Activated B cell treated with CpG ODN at 0.5 μM for 24 hours (primary cell): ENCODE measurements around the gene GH1. TPM values are rescaled to one million over a fixed set of nuclear protein-coding genes. Genes with fewer than 3 reads are reported as not detected.

Experiments used
- ATAC-seq: fragments of 200-7000 bp; cut with Tn5 transposase; one replicate; pipeline ENCODE4 v1.10.0; 2021; ENCODE audit warnings: low read depth, mild to moderate bottlenecking, moderate library complexity
- CTCF ChIA-PET: fragments of 350-600 bp; sonication (Branson Sonifier 250); formaldehyde crosslinking; loops from one replicate; lab custom pipeline; 2021; ENCODE audit warnings: antibody characterized with exemption; lab: Charles Lee
- POLR2A ChIA-PET: fragments of 350-600 bp; sonication (Branson Sonifier 250); formaldehyde crosslinking; loops from one replicate; lab custom pipeline; 2021; ENCODE audit warnings: antibody characterized with exemption; lab: Charles Lee
- DNase-seq: peaks from one replicate; pipeline ENCODE4 v3.0.0; 2022
- H3K27ac Mint-ChIP-seq: one replicate; pipeline ENCODE4 v1.8.0; 2020; ENCODE audit warnings: mixed read lengths
- H3K27me3 Mint-ChIP-seq: one replicate; pipeline ENCODE4 v1.8.0; 2021; ENCODE audit warnings: mixed read lengths
- H3K36me3 Mint-ChIP-seq: one replicate; pipeline ENCODE4 v1.8.0; 2021; ENCODE audit warnings: low read depth, mixed read lengths
- H3K4me1 Mint-ChIP-seq: one replicate; pipeline ENCODE4 v1.8.0; 2021; ENCODE audit warnings: mixed read lengths
- H3K4me3 Mint-ChIP-seq: one replicate; pipeline ENCODE4 v1.8.0; 2020; ENCODE audit warnings: mild to moderate bottlenecking, mixed read lengths
- H3K9me3 Mint-ChIP-seq: one replicate; pipeline ENCODE4 v1.8.0; 2020; ENCODE audit warnings: mixed read lengths
- CTCF ChIP-seq: fragments of 200-600 bp; IDR thresholded peaks from one replicate; pipeline ENCODE4 v1.8.0; 2022; ENCODE audit warnings: antibody characterized with exemption, mild to moderate bottlenecking
- intact Hi-C: fragments of 100-400 bp; cut with micrococcal nuclease; formaldehyde crosslinking; loops from one replicate; pipeline ENCODE4 v1.15.1; 2024
- total RNA-seq: library from RNA; stranded (reverse); gene quantifications from 2 replicates; pipeline ENCODE4 v1.2.3, GENCODE V29; 2022

Gene GH1
- total RNA-seq, 1 donor from 2014 or later: not detected

GRCh38 chr17:63955232-63955631 lies 36.6 kb upstream of the GH1 start:
- ChIA-PET CTCF (interaction anchor here (1.7 to 9.4 kb wide), 5 partner anchors 35 to 178 kb away, joined by 4 to 162 read pairs (median 70); partner anchors contain the start of genes CSHL1 and GH1), POLR2A (interaction anchor here (1.0 to 5.1 kb wide), 9 partner anchors 9 to 191 kb away, joined by 3 to 27 read pairs (median 7); partner anchors contain the start of genes ERN1, GH1, ICAM2 and SCN4A)
- H3K27me3 Mint-ChIP-seq: no peaks in the 10 kb centered on the region
- no peak for TF ChIP-seq CTCF
- no peaks in the 10 kb centered on the region for H3K36me3 Mint-ChIP-seq
- no peaks in the 10 kb centered on the region for H3K9me3 Mint-ChIP-seq
- H3K27ac Mint-ChIP-seq: peak overlapping the region; percentile 94
- peaks cover 37% of the 10 kb centered on the region for H3K4me1 Mint-ChIP-seq
- no peak overlapping the region for H3K4me3 Mint-ChIP-seq
- intact Hi-C loops: loop anchor here (2.0 kb wide), 1 partner anchor 18 kb away; the partner anchor contains the start of gene SCN4A
- no peak for ATAC-seq
- DNase-seq: no peak

- Mint-ChIP-seq H3K36me3 (no peaks in the 10 kb centered on the region), H3K4me1 (peaks cover 37% of the 10 kb centered on the region), H3K4me3 (peak overlapping the region; percentile 77), H3K27me3 (no peaks in the 10 kb centered on the region), H3K27ac (peak overlapping the region; percentile 94), H3K9me3 (no peaks in the 10 kb centered on the region)
- TF ChIP-seq CTCF: no peak
- ATAC-seq (peak; percentile 86), DNase-seq (peak; percentile 50)
- intact Hi-C loops: loop anchor here (1.0 to 2.0 kb wide), 2 partner anchors 18 to 36 kb away; partner anchors contain the start of gene SCN4A
- CTCF ChIA-PET: interaction anchor here (1.7 to 9.4 kb wide), 7 partner anchors 9 to 179 kb away, joined by 4 to 162 read pairs (median 9); partner anchors contain the start of genes CSHL1 and GH1
- POLR2A ChIA-PET: interaction anchor here (0.9 to 5.1 kb wide), 13 partner anchors 9 to 191 kb away, joined by 3 to 27 read pairs (median 7); partner anchors contain the start of genes CD79B, ERN1, GH1 and ICAM2
These were observed 35.9 kb upstream of the GH1 start for GRCh38 chr17:63954402-63955063.

GRCh38 chr17:63950940-63951907 lies 32.6 kb upstream of the GH1 start:
- H3K9me3 Mint-ChIP-seq: no peaks in the 10 kb centered on the region
- H3K4me3 Mint-ChIP-seq: no peak overlapping the region
- DNase-seq: peak; percentile 59
- no peaks in the 10 kb centered on the region for H3K27me3 Mint-ChIP-seq
- no peaks in the 10 kb centered on the region for H3K36me3 Mint-ChIP-seq
- ATAC-seq: no peak
- H3K4me1 Mint-ChIP-seq: peaks cover 51% of the 10 kb centered on the region
- ChIA-PET POLR2A (interaction anchor here (0.6 to 5.1 kb wide), 10 partner anchors 20 to 69 kb away, joined by 3 to 33 read pairs (median 8); partner anchors contain the start of genes CD79B, CSHL1, GH1 and ICAM2), CTCF (interaction anchor here (0.7 to 9.4 kb wide), 17 partner anchors 9 to 182 kb away, joined by 3 to 162 read pairs (median 7); partner anchors contain the start of genes CD79B, CSHL1, GH1 and ICAM2)
- no peak overlapping the region for H3K27ac Mint-ChIP-seq
- no peak for TF ChIP-seq CTCF
- intact Hi-C loops: loop anchor here (1.0 kb wide), 2 partner anchors 32 to 40 kb away; partner anchors contain the start of gene CSHL1

- H3K27me3 Mint-ChIP-seq: no peaks in the 10 kb centered on the region
- H3K4me3 Mint-ChIP-seq: no peak overlapping the region
- no peaks in the 10 kb centered on the region for H3K9me3 Mint-ChIP-seq
- DNase-seq: no peak
- H3K4me1 Mint-ChIP-seq: peaks cover 58% of the 10 kb centered on the region
- H3K27ac Mint-ChIP-seq: no peak overlapping the region
- ChIA-PET CTCF (interaction anchor here (1.0 to 9.4 kb wide), 12 partner anchors 13 to 183 kb away, joined by 4 to 162 read pairs (median 8); partner anchors contain the start of genes CD79B, CSHL1, GH1 and ICAM2), POLR2A (interaction anchor here (0.9 to 5.1 kb wide), 8 partner anchors 18 to 70 kb away, joined by 3 to 33 read pairs (median 12); partner anchors contain the start of genes CD79B, CSHL1, GH1 and ICAM2)
- no peak for TF ChIP-seq CTCF
- no peak for ATAC-seq
- intact Hi-C loops: no loop called here
- no peaks in the 10 kb centered on the region for H3K36me3 Mint-ChIP-seq
These were observed 31.1 kb upstream of the GH1 start for GRCh38 chr17:63949576-63950250.
